Heart right ventricle (tissue), 16 donors: ENCODE results near the gene DIO3. TPM values are rescaled to one million over a fixed set of nuclear protein-coding genes. Genes with fewer than 3 reads are reported as not detected.

ENCODE experiments used
- ATAC-seq, 8 donors: fragments of 200-7000 bp; cut with Tn5 transposase; one replicate each; pipeline ENCODE4 v1.9.1; 2020; ENCODE audit warnings: mild to moderate bottlenecking in 8 of 8, moderate library complexity in 8 of 8, moderate number of reproducible peaks in 1 of 8
- DNase-seq, 2 donors: peaks; one replicate each; pipeline ENCODE4 v3.0.0-alpha.2; 2020
- H3K27ac ChIP-seq, 10 donors: fragments of 200-600 bp; sonication (generic) in 2 of 10; one replicate each; pipeline versions ENCODE4 v1.5.0 to v1.8.0; 2020 to 2022; ENCODE audit warnings: mild to moderate bottlenecking in 3 of 10
- H3K27me3 ChIP-seq, 7 donors: fragments of 200-600 bp; one replicate each; pipeline ENCODE4 v1.8.0; 2021 to 2022; ENCODE audit warnings: mild to moderate bottlenecking in 2 of 7
- H3K36me3 ChIP-seq, 9 donors: fragments of 200-600 bp; sonication (generic) in 1 of 9; one replicate each; pipeline versions ENCODE4 v1.5.0 to v1.8.0; 2020 to 2022; ENCODE audit warnings: mild to moderate bottlenecking in 2 of 9
- H3K4me1 ChIP-seq, 9 donors: fragments of 200-600 bp; sonication (generic) in 1 of 9; one replicate each; pipeline versions ENCODE4 v1.5.0 to v1.8.0; 2020 to 2022; ENCODE audit warnings: mild to moderate bottlenecking in 4 of 9
- H3K4me3 ChIP-seq, 10 donors: fragments of 200-600 bp; sonication (generic) in 2 of 10; one replicate each; pipeline versions ENCODE4 v1.5.0 to v1.8.0; 2020 to 2022; ENCODE audit warnings: mild to moderate bottlenecking in 7 of 10, moderate library complexity in 2 of 10
- H3K9me3 ChIP-seq, 11 donors: fragments of 200-600 bp in 10 of 11; sonication (generic) in 2 of 11; one replicate each; pipeline versions ENCODE4 v1.5.0 to v1.8.0; 2013 to 2022; ENCODE audit warnings: mild to moderate bottlenecking in 2 of 11, control low read depth in 1 of 11, moderate library complexity in 1 of 11
- CTCF ChIP-seq, 9 donors: fragments of 200-600 bp; sonication (generic) in 2 of 9; IDR thresholded peaks; one replicate each; pipeline versions ENCODE4 v1.5.0 to v1.8.0; 2021 to 2022; ENCODE audit warnings: antibody characterized with exemption in 9 of 9, mild to moderate bottlenecking in 5 of 9, moderate library complexity in 1 of 9
- WGBS, 2 donors: extraction: QIAGEN DNeasy Blood & Tissue Kit; methylation state at CpG; one replicate each; pipeline ENCODE4 v1.1.7; 2013; ENCODE audit warnings: inconsistent platforms in 1 of 2; 5-methylcytosine and 5-hydroxymethylcytosine counted together
- intact Hi-C, 10 donors: fragments of 100-400 bp; cut with DNase I; formaldehyde crosslinking; loops; one replicate each; pipeline versions ENCODE4 v1.11.1 to v1.14.2; 2022
- polyA plus RNA-seq, 2 donors: library from polyadenylated mRNA; stranded (reverse); fragments of 200-250 nt; gene quantifications; one replicate each; pipeline ENCODE4 v1.2.3, GENCODE V29; 2013
- total RNA-seq, 10 donors: library from RNA; stranded (reverse); fragmentation: NEBNext Ultra II Directional in 3 of 10; extraction: Animal tissue kit (Norgen Biotek cat#: 25700) in 3 of 10; gene quantifications; one replicate each; pipeline versions ENCODE4 v1.2.1 to v1.2.4, GENCODE V29; 2021 to 2023
- donor health status: Arrhythmogenic right ventricular cardiomyopathy.
- donor health status: ischemic (EF 13 %, LVEDD 7.1; RV severe dilation, severe dysfunction).
- donor health status: healthy with polysubstance abuse.
- donor health status: DM: no; HTN: yes; CAD: no.
- donor health status: DM: no; HTN: no; CAD: no.
- donor health status: ischemic (EF 25% LVEDD 6.9; RV normal size, moderate dysfunction).
- donor health status: ischemic (EF 25% LVEDD 5.7; RV mildly dilated, moderate dysfunction).
- donor health status: healthy.
- donor health status: DM: yes; HTN: yes; CAD: no.
- donor health status: Ischemic cardiomyopathy.
- donor health status: ischemic (EF 35%, LVEDD 5.7; RV mildly dilated, moderate dysfunction).
- donor health status: nonischemic (EF 11% LVEDD 7.7; RV severe dilation, severe dysfunction).
- donor health status: DM: yes; HTN: yes; CAD: no.
- donor health status: PGD.
- donor health status: ischemic (EF 29% LVEDD 5.4; RV normal size, mild dysfunction).
- donor health status: nonischemic (EF 23%, LVEDD 6.1; RV moderate dilation, normal function).

The DIO3 gene
- total and polyA plus RNA-seq, 12 donors: 0.15 to 0.33 (median 0.24) TPM; not detected in 8

GRCh38 chr14:101588286-101588975, 27.1 kb downstream of the DIO3 start:
- H3K27ac ChIP-seq: no peak overlapping the region
- TF ChIP-seq CTCF (IDR thresholded peaks at IDR 0.05): no peak
- ATAC-seq: no peak

GRCh38 chr14:101588990-101589389, 27.7 kb downstream of the DIO3 start:
- DNase-seq (no peak), ATAC-seq (no peak)
- Histone ChIP-seq H3K4me3 (no peak overlapping the region), H3K27ac (no peak overlapping the region), H3K4me1 (no peaks in the 10 kb centered on the region), H3K27me3 (peaks cover 0 to 8% (median 4%) of the 10 kb centered on the region in 7 donors), H3K9me3 (no peaks in the 10 kb centered on the region), H3K36me3 (no peaks in the 10 kb centered on the region)
- WGBS, 2 donors: 52 to 58% methylated on average over 6 of the region's 6 CpGs
- intact Hi-C loops: no loop called here
- no peak for TF ChIP-seq CTCF (IDR thresholded peaks at IDR 0.05)

More at GRCh38 chr14:101588286-101588975, 27.1 kb downstream of the DIO3 start:
- Histone ChIP-seq H3K36me3 (no peaks in the 10 kb centered on the region), H3K27me3 (peaks cover 0 to 13% (median 4%) of the 10 kb centered on the region in 7 donors), H3K4me3 (no peak overlapping the region), H3K9me3 (no peaks in the 10 kb centered on the region), H3K4me1 (no peaks in the 10 kb centered on the region)
- intact Hi-C loops: no loop called here
- WGBS, 2 donors: 73 to 76% methylated on average over 17 of the region's 17 CpGs
- no peak for DNase-seq

GRCh38 chr14:101589486-101590015, 28.3 kb downstream of the DIO3 start:
- ATAC-seq (no peak), DNase-seq (no peak)
- no peak for TF ChIP-seq CTCF (IDR thresholded peaks at IDR 0.05)
- H3K4me1 ChIP-seq: no peaks in the 10 kb centered on the region
- H3K36me3 ChIP-seq: no peaks in the 10 kb centered on the region
- no peak overlapping the region for H3K4me3 ChIP-seq
- H3K27me3 ChIP-seq: peaks cover 0 to 7% (median 4%) of the 10 kb centered on the region in 7 donors
- no peak overlapping the region for H3K27ac ChIP-seq
- WGBS, 2 donors: 51 to 62% methylated on average over 3 of the region's 3 CpGs
- no peaks in the 10 kb centered on the region for H3K9me3 ChIP-seq
- intact Hi-C loops: no loop called here

DNA sequence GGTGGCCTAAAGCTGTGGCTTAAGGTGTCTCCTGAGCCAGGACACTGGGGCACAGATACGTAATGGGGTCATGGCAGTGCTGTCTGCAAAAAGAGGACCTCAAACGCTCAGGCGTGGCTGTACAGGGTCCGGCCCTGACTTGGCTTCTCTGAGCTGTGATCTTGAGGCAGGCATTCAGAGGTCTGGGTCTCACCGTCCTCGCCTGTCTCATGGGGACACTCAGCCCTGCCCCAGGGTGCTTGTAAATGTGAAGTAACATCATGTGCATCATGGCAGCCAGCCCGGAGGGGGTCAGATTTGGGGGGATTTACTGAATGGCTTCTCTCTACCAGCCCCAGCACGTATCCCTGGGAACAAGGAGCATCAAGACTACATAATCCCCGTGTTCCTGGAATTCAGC, 28.8 kb downstream of the DIO3 start:
- ATAC-seq: no peak
- peaks cover 0 to 4% (median 0%) of the 10 kb centered on the region in 11 donors for H3K9me3 ChIP-seq

More for the DNA sequence above, 28.8 kb downstream of the DIO3 start:
- H3K27ac ChIP-seq: no peak overlapping the region
- H3K27me3 ChIP-seq: peaks cover 0 to 7% (median 4%) of the 10 kb centered on the region in 7 donors
- no peak for TF ChIP-seq CTCF (IDR thresholded peaks at IDR 0.05)
- no peak for DNase-seq
- no peaks in the 10 kb centered on the region for H3K4me1 ChIP-seq
- H3K4me3 ChIP-seq: no peak overlapping the region
- WGBS, 2 donors: 91% methylated on average over 9 of the region's 9 CpGs
- intact Hi-C loops: no loop called here
- no peaks in the 10 kb centered on the region for H3K36me3 ChIP-seq
